Measurements from ENCODE around the gene CADPS. TPM values are rescaled to one million over a fixed set of nuclear protein-coding genes. Genes with fewer than 3 reads are reported as not detected.

CADPS gene
- total RNA-seq, 6 experiments from 2014 or later: not detected

DNA sequence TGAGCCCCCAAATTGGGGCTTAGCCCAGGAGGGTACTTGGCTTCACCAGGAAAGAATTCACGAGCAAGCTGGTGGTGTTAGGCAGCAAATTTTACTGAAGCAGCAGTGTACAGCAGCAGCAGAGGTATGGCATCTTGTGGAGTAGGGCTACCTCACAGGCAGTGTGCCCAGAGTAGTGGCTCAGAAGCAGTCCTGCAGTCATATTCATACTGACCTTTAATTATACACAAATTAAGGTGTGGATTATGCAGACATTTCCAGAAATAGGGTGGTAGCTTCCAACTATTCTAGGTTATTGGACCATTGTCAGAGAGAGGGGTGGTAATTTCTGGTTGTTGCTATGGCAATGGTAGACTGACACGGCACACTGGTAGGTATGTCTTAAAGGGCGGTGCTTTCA, 20.7 kb upstream of the CADPS start:
- H3K36me3 Mint-ChIP-seq (ENCODE audit: low read depth): no peaks in the 10 kb centered on the region; the same call in 1 of the 2 replicates
- no peak for DNase-seq
- no peaks in the 10 kb centered on the region for H3K27me3 Mint-ChIP-seq (ENCODE audit: insufficient read depth)
- H3K27ac Mint-ChIP-seq: no peak overlapping the region
- H3K9me3 Mint-ChIP-seq: peaks cover 45% of the 10 kb centered on the region
- no peak overlapping the region for H3K4me3 Mint-ChIP-seq
- H3K4me1 Mint-ChIP-seq (ENCODE audit: low read depth): no peaks in the 10 kb centered on the region
- TF ChIP-seq, protein P1, sequence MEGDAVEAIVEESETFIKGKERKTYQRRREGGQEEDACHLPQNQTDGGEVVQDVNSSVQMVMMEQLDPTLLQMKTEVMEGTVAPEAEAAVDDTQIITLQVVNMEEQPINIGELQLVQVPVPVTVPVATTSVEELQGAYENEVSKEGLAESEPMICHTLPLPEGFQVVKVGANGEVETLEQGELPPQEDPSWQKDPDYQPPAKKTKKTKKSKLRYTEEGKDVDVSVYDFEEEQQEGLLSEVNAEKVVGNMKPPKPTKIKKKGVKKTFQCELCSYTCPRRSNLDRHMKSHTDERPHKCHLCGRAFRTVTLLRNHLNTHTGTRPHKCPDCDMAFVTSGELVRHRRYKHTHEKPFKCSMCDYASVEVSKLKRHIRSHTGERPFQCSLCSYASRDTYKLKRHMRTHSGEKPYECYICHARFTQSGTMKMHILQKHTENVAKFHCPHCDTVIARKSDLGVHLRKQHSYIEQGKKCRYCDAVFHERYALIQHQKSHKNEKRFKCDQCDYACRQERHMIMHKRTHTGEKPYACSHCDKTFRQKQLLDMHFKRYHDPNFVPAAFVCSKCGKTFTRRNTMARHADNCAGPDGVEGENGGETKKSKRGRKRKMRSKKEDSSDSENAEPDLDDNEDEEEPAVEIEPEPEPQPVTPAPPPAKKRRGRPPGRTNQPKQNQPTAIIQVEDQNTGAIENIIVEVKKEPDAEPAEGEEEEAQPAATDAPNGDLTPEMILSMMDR (IDR thresholded peaks at IDR 0.05): no peak

DNA sequence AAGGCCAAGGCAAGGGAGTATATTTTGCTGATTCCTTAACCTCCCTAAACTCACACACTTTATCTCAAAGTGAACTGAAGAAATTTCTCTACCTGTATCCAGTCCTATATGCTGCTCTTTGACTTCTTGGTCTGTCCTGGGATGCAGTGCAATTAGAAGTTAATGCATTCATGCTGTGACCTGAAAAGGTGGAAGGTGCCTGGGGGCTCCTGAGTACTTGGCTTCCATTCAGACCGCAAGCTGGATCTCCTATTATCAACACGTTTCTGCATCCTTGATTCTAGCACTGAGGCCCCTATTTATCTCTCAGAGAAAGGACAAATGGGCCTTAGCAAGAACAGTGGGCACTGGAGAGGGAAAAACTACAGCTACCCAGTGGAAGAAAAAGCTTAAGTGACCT, 17.7 kb upstream of the CADPS start:
- H3K4me3 Mint-ChIP-seq: no peak overlapping the region
- H3K9me3 Mint-ChIP-seq: peaks cover 35% of the 10 kb centered on the region
- no peak for DNase-seq
- H3K36me3 Mint-ChIP-seq (ENCODE audit: low read depth): no peaks in the 10 kb centered on the region
- H3K27ac Mint-ChIP-seq: no peak overlapping the region
- TF ChIP-seq, protein P1 (IDR thresholded peaks at IDR 0.05): no peak
- H3K4me1 Mint-ChIP-seq (ENCODE audit: low read depth): no peaks in the 10 kb centered on the region
- no peaks in the 10 kb centered on the region for H3K27me3 Mint-ChIP-seq (ENCODE audit: insufficient read depth)

DNA sequence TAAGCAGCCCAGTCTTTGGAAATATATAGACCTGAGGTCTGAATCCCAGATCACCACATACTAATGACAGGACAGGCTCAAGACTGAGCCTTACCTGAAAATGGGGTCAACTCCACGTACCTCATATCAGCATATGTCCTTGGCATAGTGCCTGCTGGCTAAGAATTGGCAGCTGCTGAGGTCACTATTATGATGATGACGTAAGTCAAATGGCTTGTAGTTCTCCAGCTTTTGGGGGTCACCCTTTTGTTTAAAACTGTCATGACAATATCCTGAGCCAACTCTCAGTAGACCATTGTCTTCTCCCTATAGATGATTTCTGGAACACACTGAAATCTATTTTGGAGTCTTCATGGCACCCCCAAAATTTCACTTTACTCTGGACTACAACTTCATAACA, 16.8 kb upstream of the CADPS start:
- peaks cover 33% of the 10 kb centered on the region for H3K9me3 Mint-ChIP-seq
- no peaks in the 10 kb centered on the region for H3K4me1 Mint-ChIP-seq (ENCODE audit: low read depth)
- TF ChIP-seq, protein P1 (IDR thresholded peaks at IDR 0.05): no peak
- no peak overlapping the region for H3K4me3 Mint-ChIP-seq
- no peaks in the 10 kb centered on the region for H3K27me3 Mint-ChIP-seq (ENCODE audit: insufficient read depth)
- no peaks in the 10 kb centered on the region for H3K36me3 Mint-ChIP-seq (ENCODE audit: low read depth)
- H3K27ac Mint-ChIP-seq: no peak overlapping the region
- no peak for DNase-seq

DNA sequence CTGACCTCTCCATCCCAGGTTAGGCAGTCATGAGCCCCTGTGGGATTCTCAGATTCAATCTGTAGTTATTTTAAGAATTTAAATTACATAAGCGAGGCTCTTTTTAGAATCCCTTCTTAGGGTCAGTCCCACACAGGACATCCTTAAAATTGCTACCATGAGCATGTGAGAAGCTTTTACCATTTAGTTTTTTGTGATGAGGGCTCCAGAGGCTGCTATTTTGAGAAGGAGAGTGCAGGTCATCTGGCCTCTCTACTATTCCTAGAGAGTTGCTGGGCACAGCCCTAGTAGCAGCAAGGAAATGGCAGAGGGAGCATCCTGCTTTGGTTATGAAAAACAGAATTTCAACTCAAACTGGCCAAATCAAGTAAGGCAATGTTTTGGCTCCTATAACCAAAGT, 13.6 kb upstream of the CADPS start:
- no peaks in the 10 kb centered on the region for H3K27me3 Mint-ChIP-seq (ENCODE audit: insufficient read depth)
- peaks cover 34% of the 10 kb centered on the region for H3K9me3 Mint-ChIP-seq
- no peaks in the 10 kb centered on the region for H3K4me1 Mint-ChIP-seq (ENCODE audit: low read depth)
- no peak for DNase-seq
- H3K4me3 Mint-ChIP-seq: no peak overlapping the region
- TF ChIP-seq, protein P1 (IDR thresholded peaks at IDR 0.05): no peak
- no peaks in the 10 kb centered on the region for H3K36me3 Mint-ChIP-seq (ENCODE audit: low read depth)
- no peak overlapping the region for H3K27ac Mint-ChIP-seq

DNA sequence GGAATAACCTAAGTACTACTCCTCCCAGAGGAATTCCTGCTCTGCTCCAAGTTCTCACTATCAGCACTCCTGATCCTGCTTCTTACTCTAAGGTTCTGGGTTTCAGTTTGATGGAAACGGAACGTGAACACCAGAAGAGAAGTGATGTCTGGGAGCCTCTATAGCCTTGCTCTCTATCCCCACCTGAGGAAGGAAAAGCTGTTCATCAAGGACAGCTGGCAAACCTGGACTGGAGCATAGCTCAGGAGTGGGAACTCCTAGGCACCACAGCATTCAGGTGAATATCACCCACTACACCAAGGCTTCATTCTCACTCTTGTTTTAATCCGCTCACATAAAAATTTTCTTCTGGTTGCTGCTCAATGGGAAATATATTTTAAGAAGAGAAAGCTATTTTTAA, 13.0 kb upstream of the CADPS start:
- no peak for DNase-seq
- Mint-ChIP-seq H3K36me3 (ENCODE audit: low read depth) (no peaks in the 10 kb centered on the region), H3K4me1 (ENCODE audit: low read depth) (no peaks in the 10 kb centered on the region), H3K27ac (no peak overlapping the region), H3K9me3 (peaks cover 34% of the 10 kb centered on the region), H3K4me3 (no peak overlapping the region), H3K27me3 (ENCODE audit: insufficient read depth) (no peaks in the 10 kb centered on the region)
- TF ChIP-seq, protein P1 (IDR thresholded peaks at IDR 0.05): no peak

DNA sequence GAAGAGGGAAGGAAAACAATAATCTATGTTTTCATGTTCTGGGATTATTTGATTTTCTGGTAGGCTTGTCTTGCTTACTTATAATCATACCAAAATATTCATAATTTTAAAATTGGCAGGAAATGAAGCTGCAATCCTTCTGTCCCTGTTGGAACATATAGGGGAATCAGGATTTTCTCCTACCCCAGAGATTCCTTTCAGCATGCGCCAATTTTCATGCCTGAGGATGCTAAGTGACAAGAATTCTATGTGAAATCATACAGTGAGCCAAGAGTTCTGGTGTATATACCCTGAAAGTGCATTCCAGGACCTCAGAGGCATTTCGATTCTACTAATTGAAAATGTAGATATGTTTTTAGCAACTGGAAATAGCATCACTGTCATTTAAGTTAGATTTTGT, 9.9 kb upstream of the CADPS start:
- Mint-ChIP-seq H3K9me3 (peaks cover 20% of the 10 kb centered on the region), H3K4me1 (ENCODE audit: low read depth) (no peaks in the 10 kb centered on the region), H3K27me3 (ENCODE audit: insufficient read depth) (no peaks in the 10 kb centered on the region), H3K36me3 (ENCODE audit: low read depth) (no peaks in the 10 kb centered on the region), H3K27ac (no peak overlapping the region), H3K4me3 (no peak overlapping the region)
- TF ChIP-seq, protein P1 (IDR thresholded peaks at IDR 0.05): no peak
- DNase-seq: no peak

Measured in HFFc6 (cell line).